Astrocyte (in vitro differentiated cells and primary cell): Measurements from ENCODE around the gene CASP3. TPM values are rescaled to one million over a fixed set of nuclear protein-coding genes. Genes with fewer than 3 reads are reported as not detected.
"Not testable (repeated sequence)": the region's sequence is repeated elsewhere in the genome, so short reads cannot be mapped to it uniquely, and the experiment has no call there.

Source experiments
- DNase-seq: peaks from one replicate; pipeline ENCODE4 v3.0.0-alpha.2; 2010; ENCODE audit warnings: low read depth
- FAIRE-seq: peaks from 2 replicates; lab custom pipeline; 2011; peaks lifted over from hg19 to GRCh38; lab: Jason Lieb, UNC
- H2AFZ ChIP-seq: 2 replicates; pipeline ENCODE4 v1.6.0; 2012; ENCODE audit warnings: low read depth, low read length, inconsistent platforms
- H3K27ac ChIP-seq: 2 replicates; pipeline ENCODE4 v1.5.1; 2011; ENCODE audit warnings: low read depth, low read length, inconsistent platforms
- H3K27me3 ChIP-seq: 2 replicates; pipeline ENCODE4 v1.6.0; 2011; ENCODE audit warnings: low read length, inconsistent platforms; ENCODE audit not compliant: insufficient read depth
- H3K36me3 ChIP-seq: 2 replicates; pipeline ENCODE4 v1.5.1; 2011; ENCODE audit warnings: low read length, inconsistent platforms; ENCODE audit not compliant: insufficient read depth
- H3K4me1 ChIP-seq: 2 replicates; pipeline ENCODE4 v1.5.1; 2011; ENCODE audit warnings: low read length, inconsistent platforms; ENCODE audit not compliant: insufficient read depth
- H3K4me2 ChIP-seq: 2 replicates; pipeline ENCODE4 v1.6.0; 2012; ENCODE audit warnings: low read length, inconsistent platforms
- H3K4me3 ChIP-seq: 2 replicates; pipeline ENCODE4 v1.5.1; 2011; ENCODE audit warnings: low read depth, mild to moderate bottlenecking, low read length, inconsistent platforms; ENCODE audit not compliant: insufficient read depth
- H3K79me2 ChIP-seq: 2 replicates; pipeline ENCODE4 v1.6.0; 2012; ENCODE audit warnings: mild to moderate bottlenecking, low read length, inconsistent platforms; ENCODE audit not compliant: insufficient read depth
- H3K9ac ChIP-seq: 2 replicates; pipeline ENCODE4 v1.6.0; 2012; ENCODE audit warnings: mild to moderate bottlenecking, low read length, inconsistent platforms
- H3K9me3 ChIP-seq: 2 replicates; pipeline ENCODE4 v1.5.1; 2012; ENCODE audit warnings: low read depth, mild to moderate bottlenecking, low read length, inconsistent platforms; ENCODE audit not compliant: insufficient read depth
- H4K20me1 ChIP-seq: 2 replicates; pipeline ENCODE4 v1.6.0; 2012; ENCODE audit warnings: low read length, inconsistent platforms; ENCODE audit not compliant: insufficient read depth
- H3K27ac Mint-ChIP-seq: one replicate; pipeline ENCODE4 v1.8.0; 2021; ENCODE audit warnings: mild to moderate bottlenecking, mixed read lengths; ENCODE audit not compliant: unreplicated experiment
- H3K27me3 Mint-ChIP-seq: one replicate; pipeline ENCODE4 v1.8.0; 2021; ENCODE audit warnings: low read depth, mixed read lengths; ENCODE audit not compliant: unreplicated experiment
- H3K36me3 Mint-ChIP-seq: one replicate; pipeline ENCODE4 v1.8.0; 2021; ENCODE audit warnings: low read depth, mixed read lengths; ENCODE audit not compliant: unreplicated experiment
- H3K4me1 Mint-ChIP-seq: one replicate; pipeline ENCODE4 v1.8.0; 2021; ENCODE audit warnings: low read depth, mixed read lengths; ENCODE audit not compliant: unreplicated experiment
- H3K4me3 Mint-ChIP-seq: one replicate; pipeline ENCODE4 v1.8.0; 2021; ENCODE audit warnings: mild to moderate bottlenecking, moderate library complexity, mixed read lengths; ENCODE audit not compliant: unreplicated experiment
- H3K9me3 Mint-ChIP-seq: one replicate; pipeline ENCODE4 v1.8.0; 2021; ENCODE audit warnings: mild to moderate bottlenecking, mixed read lengths; ENCODE audit not compliant: unreplicated experiment
- CTCF ChIP-seq: IDR thresholded peaks from 2 replicates; pipeline ENCODE4 v1.5.1; 2011; ENCODE audit warnings: low read depth, mild to moderate bottlenecking, inconsistent platforms, low read length, moderate library complexity; ENCODE audit not compliant: insufficient read depth
- EZH2 ChIP-seq: IDR thresholded peaks from 2 replicates; pipeline ENCODE4 v1.6.1; 2012; ENCODE audit warnings: mild to moderate bottlenecking, low read length, inconsistent platforms; ENCODE audit not compliant: insufficient read depth
- total RNA-seq: library from RNA; stranded (reverse); gene quantifications from 2 replicates; pipeline ENCODE4 v1.2.1, GENCODE V29; 2021

CASP3 gene
- total RNA-seq, 1 donor from 2014 or later, result 44.8 TPM

GRCh38 chr4:184616633-184617551, 32.4 kb downstream of the CASP3 start:
- no peak for FAIRE-seq
- H3K9me3 ChIP-seq, result peaks cover 4% of the 10 kb centered on the region
- TF ChIP-seq EZH2 (no peak), CTCF (no peak)

DNA sequence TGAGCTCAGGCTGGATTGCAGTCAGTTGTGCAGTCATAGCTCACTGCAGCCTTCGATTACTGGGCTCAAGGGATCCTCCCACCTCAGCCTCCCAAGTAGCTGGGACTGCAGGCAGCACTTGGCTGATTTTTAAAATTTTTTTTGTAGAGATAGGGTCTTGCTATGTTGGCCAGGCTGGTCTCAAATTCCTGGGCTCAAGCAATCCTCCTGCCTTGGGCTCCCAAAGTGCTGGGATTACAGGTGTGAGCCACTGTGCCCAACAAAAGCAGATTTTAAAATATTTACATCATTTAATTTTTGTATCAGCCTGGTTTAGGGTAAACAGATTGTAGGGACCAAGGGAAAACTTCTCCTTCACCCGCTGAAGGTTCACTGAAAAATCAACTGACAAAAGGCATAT, 33.1 kb downstream of the CASP3 start:
- not testable (repeated sequence) for H3K27me3 Mint-ChIP-seq, H3K36me3 ChIP-seq, H3K27ac ChIP-seq, H3K9ac ChIP-seq, H3K4me1 Mint-ChIP-seq, H3K4me3 ChIP-seq, H3K9me3 Mint-ChIP-seq, DNase-seq, H3K27me3 ChIP-seq, H4K20me1 ChIP-seq, H3K9me3 ChIP-seq, H3K79me2 ChIP-seq, H3K36me3 Mint-ChIP-seq, FAIRE-seq, H3K4me2 ChIP-seq, H3K4me3 Mint-ChIP-seq, H3K27ac Mint-ChIP-seq, H2AFZ ChIP-seq, H3K4me1 ChIP-seq

More at GRCh38 chr4:184616633-184617551, 32.4 kb downstream of the CASP3 start:
- no peak overlapping the region for H3K27ac ChIP-seq
- no peak overlapping the region for H2AFZ ChIP-seq
- no peak for DNase-seq
- H4K20me1 ChIP-seq, result no peaks in the 10 kb centered on the region
- no peak overlapping the region for H3K9ac ChIP-seq
- no peaks in the 10 kb centered on the region for H3K36me3 ChIP-seq
- H3K27me3 ChIP-seq, result no peaks in the 10 kb centered on the region
- Mint-ChIP-seq H3K36me3 (peaks cover 6% of the 10 kb centered on the region), H3K27me3 (no peaks in the 10 kb centered on the region), H3K4me3 (no peak overlapping the region), H3K4me1 (no peaks in the 10 kb centered on the region), H3K9me3 (peaks cover 9% of the 10 kb centered on the region), H3K27ac (no peak overlapping the region)
- no peaks in the 10 kb centered on the region for H3K79me2 ChIP-seq
- H3K4me2 ChIP-seq, result no peak overlapping the region
- no peak overlapping the region for H3K4me3 ChIP-seq
- no peaks in the 10 kb centered on the region for H3K4me1 ChIP-seq

GRCh38 chr4:184614509-184614908, 34.7 kb downstream of the CASP3 start:
- Histone ChIP-seq H3K9ac (no peak overlapping the region), H3K4me3 (no peak overlapping the region), H3K4me2 (no peak overlapping the region), H3K9me3 (peaks cover 4% of the 10 kb centered on the region), H3K36me3 (no peaks in the 10 kb centered on the region), H3K79me2 (no peaks in the 10 kb centered on the region), H4K20me1 (no peaks in the 10 kb centered on the region), H3K27me3 (no peaks in the 10 kb centered on the region), H3K4me1 (no peaks in the 10 kb centered on the region), H2AFZ (no peak overlapping the region), H3K27ac (no peak overlapping the region)
- FAIRE-seq (no peak), DNase-seq (no peak)
- Mint-ChIP-seq H3K27ac (no peak overlapping the region), H3K9me3 (peaks cover 9% of the 10 kb centered on the region), H3K27me3 (peaks cover under 1% of the 10 kb centered on the region), H3K4me1 (no peaks in the 10 kb centered on the region), H3K36me3 (no peaks in the 10 kb centered on the region), H3K4me3 (no peak overlapping the region)
- no peak for TF ChIP-seq EZH2
- TF ChIP-seq CTCF, result no peak
